WTC11 (cell line): ENCODE data around the gene LRRIQ1. TPM values are rescaled to one million over a fixed set of nuclear protein-coding genes. Genes with fewer than 3 reads are reported as not detected.
"Not testable (repeated sequence)": the region's sequence is repeated elsewhere in the genome, so short reads cannot be mapped to it uniquely, and the experiment has no call there.

Experiments used
- ATAC-seq: fragments of 200-7000 bp; cut with Tn5 transposase; 2 replicates; pipeline ENCODE4 v1.10.0; 2021; ENCODE audit warnings: mild to moderate bottlenecking, moderate library complexity
- CTCF ChIA-PET: fragments of 300-600 bp; sonication (Branson Sonifier 250); formaldehyde crosslinking; loops from one replicate; lab custom pipeline; 2021; ENCODE audit warnings: antibody characterized with exemption; lab: Charles Lee
- POLR2A ChIA-PET: fragments of 350-600 bp; sonication (Branson Sonifier 250); formaldehyde crosslinking; loops from one replicate; lab custom pipeline; 2021; ENCODE audit warnings: antibody characterized with exemption; lab: Charles Lee
- DNase-seq: peaks from one replicate; pipeline ENCODE4 v3.0.0; 2021; ENCODE audit warnings: low spot score
- H3K27ac Mint-ChIP-seq: 2 replicates; pipeline ENCODE4 v1.8.0; 2021; ENCODE audit warnings: mixed read lengths
- H3K27me3 Mint-ChIP-seq: 2 replicates; pipeline ENCODE4 v1.8.0; 2021; ENCODE audit warnings: low read depth, mild to moderate bottlenecking, moderate library complexity, mixed read lengths
- H3K36me3 Mint-ChIP-seq: 2 replicates; pipeline ENCODE4 v1.8.0; 2021; ENCODE audit warnings: mixed read lengths
- H3K4me1 Mint-ChIP-seq: 2 replicates; pipeline ENCODE4 v1.8.0; 2022; ENCODE audit warnings: mixed read lengths
- H3K4me3 Mint-ChIP-seq: 2 replicates; pipeline ENCODE4 v1.8.0; 2021; ENCODE audit warnings: mild to moderate bottlenecking, moderate library complexity, mixed read lengths
- H3K9me3 Mint-ChIP-seq: 2 replicates; pipeline ENCODE4 v1.8.0; 2021; ENCODE audit warnings: mixed read lengths
- ARID4B ChIP-seq: sonication (generic); formaldehyde crosslinking; IDR thresholded peaks from 2 replicates; pipeline ENCODE4 v1.8.0; 2023; ENCODE audit warnings: missing genetic modification reagents, mild to moderate bottlenecking, borderline replicate concordance
- HMGA2 ChIP-seq: fragments of 250-450 bp; sonication (Bioruptor Pico); IDR thresholded peaks from 2 replicates; pipeline ENCODE4 v1.4.0; 2021; ENCODE audit warnings: mild to moderate bottlenecking, moderate library complexity
- IRF1 ChIP-seq: sonication (generic); formaldehyde crosslinking; IDR thresholded peaks from 2 replicates; pipeline ENCODE4 v1.8.0; 2023; ENCODE audit warnings: missing genetic modification reagents
- KAT7 ChIP-seq: sonication (generic); formaldehyde crosslinking; IDR thresholded peaks from 2 replicates; pipeline ENCODE4 v1.8.1; 2023; ENCODE audit warnings: missing genetic modification reagents, mild to moderate bottlenecking, borderline replicate concordance
- MLX ChIP-seq: sonication (generic); formaldehyde crosslinking; IDR thresholded peaks from 2 replicates; pipeline ENCODE4 v1.8.1; 2023; ENCODE audit warnings: mild to moderate bottlenecking, missing genetic modification reagents, moderate library complexity
- MYBL2 ChIP-seq: sonication (generic); formaldehyde crosslinking; IDR thresholded peaks from 2 replicates; pipeline ENCODE4 v1.8.1; 2023; ENCODE audit warnings: mild to moderate bottlenecking, moderate library complexity, missing genetic modification reagents
- NFE2L1 ChIP-seq: sonication (generic); formaldehyde crosslinking; IDR thresholded peaks from 2 replicates; pipeline ENCODE4 v1.8.1; 2023; ENCODE audit warnings: missing genetic modification reagents
- NFYB ChIP-seq: sonication (generic); formaldehyde crosslinking; conservative IDR thresholded peaks from 2 replicates; pipeline ENCODE4 v1.8.0; 2022; ENCODE audit warnings: low read depth, missing genetic modification reagents
- NR2C2 ChIP-seq: sonication (generic); formaldehyde crosslinking; IDR thresholded peaks from 2 replicates; pipeline ENCODE4 v1.8.0; 2022; ENCODE audit warnings: mild to moderate bottlenecking, missing genetic modification reagents
- SOX15 ChIP-seq: fragments of 250-450 bp; sonication (Bioruptor Pico); IDR thresholded peaks from 2 replicates; pipeline ENCODE4 v1.9.0; 2021; ENCODE audit warnings: mild to moderate bottlenecking
- ZBTB21 ChIP-seq: sonication (generic); formaldehyde crosslinking; IDR thresholded peaks from 2 replicates; pipeline ENCODE4 v1.8.1; 2023; ENCODE audit warnings: mild to moderate bottlenecking, missing genetic modification reagents, borderline replicate concordance
- ZBTB43 ChIP-seq: sonication (generic); formaldehyde crosslinking; IDR thresholded peaks from 2 replicates; pipeline ENCODE4 v1.8.1; 2023; ENCODE audit warnings: mild to moderate bottlenecking, missing genetic modification reagents
- ZMAT4 ChIP-seq: fragments of 250-450 bp; sonication (Bioruptor Pico); IDR thresholded peaks from 2 replicates; pipeline ENCODE4 v1.9.0; 2021; ENCODE audit warnings: mild to moderate bottlenecking
- ZNF396 ChIP-seq: fragments of 250-450 bp; sonication (Bioruptor Pico); IDR thresholded peaks from 2 replicates; pipeline ENCODE4 v1.8.0; 2021; ENCODE audit warnings: mild to moderate bottlenecking, moderate library complexity, borderline replicate concordance
- ZNF512 ChIP-seq: sonication (generic); formaldehyde crosslinking; IDR thresholded peaks from 2 replicates; pipeline ENCODE4 v1.8.1; 2022; ENCODE audit warnings: missing genetic modification reagents, borderline replicate concordance
- total RNA-seq: library from RNA; stranded (reverse); gene quantifications from 3 replicates; pipeline ENCODE4 v1.2.3, GENCODE V29; 2021

The LRRIQ1 gene
- total RNA-seq, 1 experiment from 2014 or later: 1.3 TPM

GRCh38 chr12:85188619-85189018 lies 152.5 kb downstream of the LRRIQ1 start (continued):
- no peak for TF ChIP-seq MLX (CRISPR knock-in tag)
- no peak for TF ChIP-seq MYBL2 (CRISPR knock-in tag)
- no peak for TF ChIP-seq NR2C2 (CRISPR knock-in tag)
- TF ChIP-seq NFYB (CRISPR knock-in tag): no peak

GRCh38 chr12:85190728-85191127 lies 154.6 kb downstream of the LRRIQ1 start:
- H3K9me3 Mint-ChIP-seq: no peaks in the 10 kb centered on the region
- CTCF ChIA-PET: no interaction called here

GRCh38 chr12:85203809-85204208 lies 167.7 kb downstream of the LRRIQ1 start:
- Mint-ChIP-seq H3K36me3 (peaks cover 29% of the 10 kb centered on the region), H3K9me3 (peaks cover 48% of the 10 kb centered on the region)

More at GRCh38 chr12:85190728-85191127, 154.6 kb downstream of the LRRIQ1 start:
- DNase-seq (no peak), ATAC-seq (no peak)
- Mint-ChIP-seq H3K4me3 (no peak overlapping the region), H3K36me3 (no peaks in the 10 kb centered on the region), H3K27me3 (no peaks in the 10 kb centered on the region), H3K4me1 (no peaks in the 10 kb centered on the region), H3K27ac (no peak overlapping the region)
- TF ChIP-seq ZMAT4 (CRISPR knock-in tag) (no peak), ZBTB21 (CRISPR knock-in tag) (no peak), HMGA2 (CRISPR knock-in tag) (no peak), ZNF512 (CRISPR knock-in tag) (no peak), ZNF396 (CRISPR knock-in tag) (no peak), ARID4B (CRISPR knock-in tag) (no peak), KAT7 (CRISPR knock-in tag) (no peak), SOX15 (CRISPR knock-in tag) (no peak), IRF1 (CRISPR knock-in tag) (no peak), ZBTB43 (CRISPR knock-in tag) (no peak), NFE2L1 (CRISPR knock-in tag) (no peak)
- POLR2A ChIA-PET: no interaction called here

More at GRCh38 chr12:85203809-85204208, 167.7 kb downstream of the LRRIQ1 start:
- H3K4me3 Mint-ChIP-seq, ATAC-seq, POLR2A ChIA-PET, H3K27me3 Mint-ChIP-seq, H3K4me1 Mint-ChIP-seq, CTCF ChIA-PET, DNase-seq, H3K27ac Mint-ChIP-seq: not testable (repeated sequence)
